Suprapubic skin (tissue), 4 donors: ENCODE data around the gene SNX27.

Experiments used
- CTCF ChIP-seq, 2 donors: fragments of 200-600 bp in 1 of 2; fragments of 450-650 bp in 1 of 2; sonication (generic) in 1 of 2; IDR thresholded peaks; one replicate each; pipeline ENCODE4 v1.5.1; 2016 to 2019; ENCODE audit warnings: antibody characterized with exemption in 2 of 2, mild to moderate bottlenecking in 1 of 2, moderate library complexity in 1 of 2
- EP300 ChIP-seq: sonication (generic); formaldehyde crosslinking; IDR thresholded peaks from one replicate; pipeline ENCODE4 v1.6.1; 2017; ENCODE audit warnings: antibody characterized with exemption
- POLR2A ChIP-seq, 2 donors: fragments of 450-650 bp; IDR thresholded peaks; one replicate each; pipeline ENCODE4 v1.6.1; 2017; ENCODE audit warnings: antibody characterized with exemption in 2 of 2, mild to moderate bottlenecking in 2 of 2, moderate library complexity in 2 of 2
- POLR2AphosphoS5 ChIP-seq, 3 donors: sonication (generic); formaldehyde crosslinking; IDR thresholded peaks; one replicate each; pipeline ENCODE4 v1.6.1; 2017; ENCODE audit warnings: antibody characterized with exemption in 3 of 3

- TF ChIP-seq CTCF (IDR thresholded peaks at IDR 0.05), result no peak
- TF ChIP-seq POLR2AphosphoS5 (IDR thresholded peaks at IDR 0.05), result no peak
- TF ChIP-seq POLR2A (IDR thresholded peaks at IDR 0.05), result no peak
- no peak for TF ChIP-seq EP300
Observed at GRCh38 chr1:151681923-151682322, 70.1 kb downstream of the SNX27 start.
